ENCODE measurements around the gene C9orf40.

C9orf40 gene

DNA sequence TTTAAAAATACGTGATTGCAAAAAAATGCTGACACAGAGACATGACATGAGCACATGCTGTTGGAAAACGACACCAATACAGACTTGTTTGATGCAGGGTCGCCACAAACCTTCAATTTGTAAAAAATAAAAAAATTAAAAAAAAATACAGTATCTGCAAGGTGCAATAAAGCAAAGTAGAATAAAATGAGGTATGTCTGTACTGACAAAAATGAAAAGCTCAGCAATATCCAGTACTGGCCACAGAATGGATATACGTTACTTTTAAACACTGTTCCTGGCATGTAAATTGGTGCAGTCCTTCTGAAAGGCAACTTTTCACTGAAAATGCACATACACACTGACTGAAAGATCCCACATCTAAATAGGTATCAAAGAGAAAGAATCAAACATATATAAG lies 27.1 kb upstream of the C9orf40 start:
- peaks cover 0 to 12% (median 0%) of the 10 kb centered on the region in 3 donors for H3K9me3 ChIP-seq
- no peak overlapping the region for H3K4me3 ChIP-seq
- DNase-seq: no peak
- intact Hi-C loops (cut with DNase I; ENCODE audit: low total_unique reads): no loop called here
- no peaks in the 10 kb centered on the region for H3K27me3 ChIP-seq
- no peaks in the 10 kb centered on the region for H3K4me1 ChIP-seq
- no peak overlapping the region for H3K27ac ChIP-seq
- peaks cover 5 to 13% (median 6%) of the 10 kb centered on the region in 3 donors for H3K36me3 ChIP-seq
- no peak for TF ChIP-seq CTCF (IDR thresholded peaks at IDR 0.05)

DNA sequence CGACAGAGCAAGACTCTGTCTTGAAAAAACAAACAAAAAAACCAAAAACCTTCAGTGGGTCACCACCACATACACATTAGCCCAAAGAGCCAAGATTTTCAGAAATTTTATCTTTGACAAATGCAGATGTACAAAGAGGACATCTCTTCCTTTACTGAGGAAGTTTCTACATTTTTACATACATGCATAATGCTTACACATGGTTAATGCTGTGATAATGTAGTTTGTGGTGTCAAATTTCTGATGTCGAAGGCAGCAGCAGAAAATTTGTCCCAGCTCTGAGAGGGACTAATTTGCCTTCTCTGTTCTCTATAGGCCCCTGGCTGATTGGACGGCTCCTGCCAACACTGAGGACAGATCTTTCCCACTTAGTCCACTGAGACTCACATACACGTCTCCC lies 24.6 kb upstream of the C9orf40 start:
- intact Hi-C loops (cut with DNase I; ENCODE audit: low total_unique reads): no loop called here
- Histone ChIP-seq H3K27me3 (no peaks in the 10 kb centered on the region), H3K4me1 (no peaks in the 10 kb centered on the region), H3K27ac (no peak overlapping the region), H3K4me3 (no peak overlapping the region), H3K9me3 (peaks cover 0 to 12% (median 0%) of the 10 kb centered on the region in 3 donors), H3K36me3 (peaks cover 0 to 6% (median 5%) of the 10 kb centered on the region in 3 donors)
- TF ChIP-seq CTCF (IDR thresholded peaks at IDR 0.05): no peak
- no peak for DNase-seq

- TF ChIP-seq CTCF (IDR thresholded peaks at IDR 0.05): no peak
- H3K4me3 ChIP-seq: no peak overlapping the region
- H3K4me1 ChIP-seq: no peaks in the 10 kb centered on the region
- H3K9me3 ChIP-seq: peaks cover 0 to 12% (median 0%) of the 10 kb centered on the region in 3 donors
- intact Hi-C loops (cut with DNase I; ENCODE audit: low total_unique reads): no loop called here
- peaks cover 0 to 6% (median 5%) of the 10 kb centered on the region in 3 donors for H3K36me3 ChIP-seq
- H3K27ac ChIP-seq: no peak overlapping the region
- no peaks in the 10 kb centered on the region for H3K27me3 ChIP-seq
- no peak for DNase-seq
Measured at GRCh38 chr9:74975538-74975937, 22.8 kb upstream of the C9orf40 start.

GRCh38 chr9:74974558-74974957 lies 21.8 kb upstream of the C9orf40 start:
- intact Hi-C loops (cut with DNase I; ENCODE audit: low total_unique reads): no loop called here
- H3K36me3 ChIP-seq: peaks cover 0 to 6% (median 5%) of the 10 kb centered on the region in 3 donors
- H3K27ac ChIP-seq: no peak overlapping the region
- no peaks in the 10 kb centered on the region for H3K27me3 ChIP-seq
- H3K4me3 ChIP-seq: no peak overlapping the region
- TF ChIP-seq CTCF (IDR thresholded peaks at IDR 0.05): no peak
- H3K9me3 ChIP-seq: peaks cover 0 to 12% (median 0%) of the 10 kb centered on the region in 3 donors
- no peaks in the 10 kb centered on the region for H3K4me1 ChIP-seq
- no peak for DNase-seq

DNA sequence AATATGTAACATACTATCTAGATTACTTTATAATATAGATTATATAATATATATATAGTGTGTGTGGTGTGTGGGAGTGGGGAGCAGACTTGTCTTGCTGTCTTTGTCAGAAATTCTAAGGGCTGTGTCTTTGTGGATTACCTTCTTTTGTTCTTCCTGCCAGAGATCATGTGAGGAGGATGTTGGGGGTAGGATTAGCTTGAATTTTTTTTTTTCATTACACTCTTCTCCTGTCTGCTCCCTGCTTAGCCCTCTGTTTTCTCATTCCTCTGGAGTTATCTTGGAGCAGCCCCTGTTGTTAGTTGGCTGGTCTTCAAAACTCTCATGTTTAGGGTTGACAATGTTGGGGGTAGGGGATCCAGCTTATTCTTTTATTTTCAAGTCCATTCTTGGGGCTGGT lies 21.0 kb upstream of the C9orf40 start:
- intact Hi-C loops (cut with DNase I; ENCODE audit: low total_unique reads): no loop called here
- Histone ChIP-seq H3K27me3 (no peaks in the 10 kb centered on the region), H3K4me3 (no peak overlapping the region), H3K9me3 (peaks cover 0 to 12% (median 0%) of the 10 kb centered on the region in 3 donors), H3K27ac (no peak overlapping the region), H3K4me1 (no peaks in the 10 kb centered on the region), H3K36me3 (peaks cover 0 to 6% (median 5%) of the 10 kb centered on the region in 3 donors)
- no peak for DNase-seq
- TF ChIP-seq CTCF (IDR thresholded peaks at IDR 0.05): no peak

GRCh38 chr9:74963056-74963455 lies 10.3 kb upstream of the C9orf40 start:
- H3K27me3 ChIP-seq: no peaks in the 10 kb centered on the region
- DNase-seq: no peak
- no peak overlapping the region for H3K27ac ChIP-seq
- H3K9me3 ChIP-seq: peaks cover 3 to 5% (median 3%) of the 10 kb centered on the region in 3 donors
- TF ChIP-seq CTCF (IDR thresholded peaks at IDR 0.05): no peak
- no peak overlapping the region for H3K4me3 ChIP-seq
- intact Hi-C loops (cut with DNase I; ENCODE audit: low total_unique reads): no loop called here
- H3K4me1 ChIP-seq: no peaks in the 10 kb centered on the region
- no peaks in the 10 kb centered on the region for H3K36me3 ChIP-seq

Data from tibial artery (tissue), 4 donors.